IMR-90 (cell line): ENCODE data around the gene MTTP. TPM values are rescaled to one million over a fixed set of nuclear protein-coding genes. Genes with fewer than 3 reads are reported as not detected.

Experiments used
- ATAC-seq: fragments of 200-7000 bp; cut with Tn5 transposase; 2 replicates; pipeline ENCODE4 v1.9.1; 2020; ENCODE audit warnings: low read depth, mild to moderate bottlenecking, moderate library complexity
- BruUV-seq: library from RNA; stranded (reverse); fragments of 400-500 nt; replicated peaks from 2 replicates; lab custom pipeline; 2021; lab: Mats Ljungman, UMichigan
- CTCF ChIA-PET: fragments of 300-600 bp; formaldehyde crosslinking; extraction: SDS; loops from one replicate; lab custom pipeline; 2021; ENCODE audit warnings: antibody characterized with exemption; lab: Yijun Ruan, JAX
- POLR2A ChIA-PET: fragments of 300-600 bp; sonication (Branson Sonifier 250); formaldehyde crosslinking; loops from one replicate; lab custom pipeline; 2022; ENCODE audit warnings: antibody characterized with exemption; ENCODE audit not compliant: unreplicated experiment; lab: Charles Lee
- DNase-seq: peaks from one replicate; pipeline ENCODE4 v3.0.0; 2013
- H2AFZ ChIP-seq: replicated peaks from 2 replicates; pipeline ENCODE3; 2013; ENCODE audit warnings: low read length, mild to moderate bottlenecking; ENCODE audit not compliant: poor library complexity
- H2AK5ac ChIP-seq: 2 replicates; pipeline ENCODE4 v1.6.1; 2013; ENCODE audit warnings: low read depth, low read length, inconsistent platforms
- H2AK9ac ChIP-seq: replicated peaks from 2 replicates; pipeline ENCODE3; 2013; ENCODE audit warnings: mild to moderate bottlenecking, low read depth, low read length, moderate library complexity; ENCODE audit not compliant: poor library complexity
- H2BK120ac ChIP-seq: 2 replicates; pipeline ENCODE4 v1.6.1; 2013; ENCODE audit warnings: low read depth, low read length, inconsistent platforms
- H2BK15ac ChIP-seq: 3 replicates; pipeline ENCODE4 v1.6.1; 2013; ENCODE audit warnings: low read depth, low read length, inconsistent platforms
- H2BK20ac ChIP-seq: 2 replicates; pipeline ENCODE4 v1.6.1; 2013; ENCODE audit warnings: low read depth, mild to moderate bottlenecking, inconsistent platforms, low read length, moderate library complexity
- H2BK5ac ChIP-seq: 2 replicates; pipeline ENCODE4 v1.6.1; 2013; ENCODE audit warnings: mild to moderate bottlenecking, low read depth, low read length, inconsistent platforms; ENCODE audit not compliant: poor library complexity, severe bottlenecking
- H3K14ac ChIP-seq: replicated peaks from 2 replicates; pipeline ENCODE4 v1.6.1; 2013; ENCODE audit warnings: low read depth, low read length, inconsistent platforms
- H3K18ac ChIP-seq: 2 replicates; pipeline ENCODE4 v1.6.1; 2013; ENCODE audit warnings: low read depth, low read length, control low read depth
- H3K23ac ChIP-seq: 2 replicates; pipeline ENCODE4 v1.6.1; 2013; ENCODE audit warnings: low read depth, low read length, inconsistent platforms
- H3K27ac ChIP-seq: 2 replicates; pipeline ENCODE4 v1.5.1; 2013; ENCODE audit warnings: mild to moderate bottlenecking, control low read depth, low read length; ENCODE audit not compliant: insufficient read depth
- H3K27me3 ChIP-seq: 2 replicates; pipeline ENCODE4 v1.6.1; 2013; ENCODE audit warnings: low read length; ENCODE audit not compliant: control insufficient read depth, insufficient read depth
- H3K36me3 ChIP-seq: 2 replicates; pipeline ENCODE4 v1.6.1; 2013; ENCODE audit warnings: low read length, mixed read lengths; ENCODE audit not compliant: control insufficient read depth, insufficient read depth
- H3K4ac ChIP-seq: 2 replicates; pipeline ENCODE4 v1.6.1; 2013; ENCODE audit warnings: low read depth, low read length, inconsistent platforms
- H3K4me1 ChIP-seq: 2 replicates; pipeline ENCODE4 v1.6.1; 2013; ENCODE audit warnings: low read length, mixed read lengths; ENCODE audit not compliant: control insufficient read depth, insufficient read depth
- H3K4me2 ChIP-seq: 2 replicates; pipeline ENCODE4 v1.6.1; 2013; ENCODE audit warnings: low read depth, mild to moderate bottlenecking, control low read depth, low read length, moderate library complexity
- H3K4me3 ChIP-seq: 2 replicates; pipeline ENCODE4 v1.5.1; 2013; ENCODE audit warnings: low read depth, mild to moderate bottlenecking, control low read depth, low read length, moderate library complexity; ENCODE audit not compliant: insufficient read depth
- H3K56ac ChIP-seq: 2 replicates; pipeline ENCODE4 v1.6.1; 2013; ENCODE audit warnings: low read length, inconsistent platforms; ENCODE audit not compliant: insufficient read depth; ENCODE audit errors: extremely low read depth
- H3K79me1 ChIP-seq, 2 experiments: 2 replicates each; pipeline ENCODE4 v1.6.1; 2013; ENCODE audit warnings: low read length in 2 of 2, inconsistent platforms in 1 of 2, low read depth in 1 of 2
- H3K9ac ChIP-seq: 2 replicates; pipeline ENCODE4 v1.6.1; 2013; ENCODE audit warnings: low read depth, low read length, control low read depth
- H3K9me1 ChIP-seq: 2 replicates; pipeline ENCODE4 v1.6.1; 2013; ENCODE audit warnings: low read length, inconsistent platforms; ENCODE audit not compliant: insufficient read depth
- H3K9me3 ChIP-seq: 2 replicates; pipeline ENCODE4 v1.6.1; 2013; ENCODE audit warnings: low read length; ENCODE audit not compliant: control insufficient read depth, insufficient read depth
- H4K20me1 ChIP-seq: 2 replicates; pipeline ENCODE4 v1.6.1; 2013; ENCODE audit warnings: low read length, inconsistent platforms; ENCODE audit not compliant: insufficient read depth
- H4K5ac ChIP-seq: 2 replicates; pipeline ENCODE4 v1.6.1; 2013; ENCODE audit warnings: mild to moderate bottlenecking, low read depth, low read length, control low read depth
- H4K8ac ChIP-seq, 2 experiments: 2 replicates each; pipeline ENCODE4 v1.6.1; 2013; ENCODE audit warnings: low read depth in 2 of 2, low read length in 2 of 2, control low read depth in 1 of 2, inconsistent platforms in 1 of 2
- H4K91ac ChIP-seq: 2 replicates; pipeline ENCODE4 v1.6.1; 2013; ENCODE audit warnings: low read depth, low read length, inconsistent platforms; ENCODE audit not compliant: insufficient read depth
- BHLHE40 ChIP-seq: fragments of 150-350 bp; IDR thresholded peaks from 2 replicates; pipeline ENCODE4 v1.6.1; 2016; ENCODE audit warnings: mild to moderate bottlenecking, low read depth, low read length
- POLR2A ChIP-seq: IDR thresholded peaks from 2 replicates; pipeline ENCODE4 v1.6.1; 2012; ENCODE audit warnings: mild to moderate bottlenecking, low read depth, low read length
- SMC3 ChIP-seq: fragments of 150-350 bp; IDR thresholded peaks from 2 replicates; pipeline ENCODE4 v1.6.1; 2016; ENCODE audit warnings: low read depth, mild to moderate bottlenecking, antibody characterized with exemption, low read length, moderate library complexity
- USF2 ChIP-seq: fragments of 150-350 bp; IDR thresholded peaks from 2 replicates; pipeline ENCODE4 v1.6.1; 2017; ENCODE audit warnings: mild to moderate bottlenecking, antibody characterized with exemption, low read length, low read depth
- WGBS, 2 experiments: methylation state at CpG; one replicate each; pipeline versions ENCODE4 v1.1.5 to v1.1.7; 2013; ENCODE audit warnings: missing lambda C conversion rate in 2 of 2; ENCODE audit not compliant: insufficient read length in 1 of 2; ENCODE audit errors: extremely low coverage in 2 of 2; 5-methylcytosine and 5-hydroxymethylcytosine counted together
- dilution Hi-C: fragments of 300-500 bp; cut with HindIII; formaldehyde crosslinking; loops from one replicate; pipeline ENCODE4 v1.14.3; 2018; ENCODE audit warnings: low sequenced_read_pairs; ENCODE audit not compliant: unreplicated experiment
- in situ Hi-C: fragments of 300-500 bp; cut with MboI; formaldehyde crosslinking; loops from 3 replicates; pipeline ENCODE4 v1.14.3; 2019; ENCODE audit warnings: low sequenced_read_pairs, inconsistent platforms, mixed read lengths
- intact Hi-C: fragments of 100-400 bp; cut with micrococcal nuclease; formaldehyde crosslinking; loops from 2 replicates; pipeline ENCODE4 v1.10.0; 2022
- polyA plus RNA-seq, 3 experiments: library from polyadenylated mRNA; depleted of rRNA; stranded (reverse); fragments of >200 nt; gene quantifications; 2 replicates each; pipeline ENCODE4 v1.2.3, GENCODE V29; 2012; ENCODE audit warnings: low replicate concordance in 1 of 3
- total RNA-seq: library from RNA; depleted of rRNA; stranded (reverse); fragments of >200 nt; gene quantifications from 2 replicates; pipeline ENCODE4 v1.2.3, GENCODE V29; 2012

Gene MTTP
- total and polyA plus RNA-seq, 2 of the 4 experiments (the other 2 are of a cell fraction) = under 0.01 to 0.03 TPM

GRCh38 chr4:99669084-99669483 lies 94.5 kb downstream of the MTTP start:
- Histone ChIP-seq H3K56ac (no peak overlapping the region), H4K5ac (no peak overlapping the region), H3K27me3 (no peaks in the 10 kb centered on the region), H2AK5ac (no peak overlapping the region), H3K14ac (no peak overlapping the region), H2BK5ac (no peak overlapping the region), H3K18ac (no peak overlapping the region), H3K4me2 (no peak overlapping the region), H4K20me1 (no peaks in the 10 kb centered on the region), H4K91ac (no peak overlapping the region), H3K9me3 (no peaks in the 10 kb centered on the region), H4K8ac (no peak overlapping the region), H3K27ac (no peak overlapping the region), H2BK15ac (no peak overlapping the region), H3K36me3 (no peaks in the 10 kb centered on the region), H2AK9ac (no peak overlapping the region), H3K23ac (no peak overlapping the region), H3K4me1 (no peaks in the 10 kb centered on the region), H3K4me3 (no peak overlapping the region), H3K4ac (no peak overlapping the region), H2AFZ (no peak overlapping the region), H3K79me1 (no peaks in the 10 kb centered on the region), H2BK120ac (no peak overlapping the region), H2BK20ac (no peak overlapping the region), H3K9ac (no peak overlapping the region), H3K9me1 (no peaks in the 10 kb centered on the region)
- CTCF ChIA-PET = no interaction called here
- POLR2A ChIA-PET = no interaction called here
- BruUV-seq = no TSS peak
- no CpG with 5 or more reads among the region's 1 CpG for WGBS, 2 experiments
- TF ChIP-seq BHLHE40 (no peak), SMC3 (no peak), POLR2A (no peak), USF2 (no peak)
- in situ Hi-C loops (no loop called here), intact Hi-C loops (no loop called here), dilution Hi-C loops (no loop called here)
- ATAC-seq (no peak), DNase-seq (no peak)
